OCI-LY3 (cell line): Measurements from ENCODE around the gene CRNKL1.

ENCODE experiments used
- CTCF ChIP-seq: fragments of 200-600, 300-600 bp; sonication (generic); IDR thresholded peaks from 2 replicates; pipeline ENCODE4 v1.5.1; 2014; ENCODE audit warnings: antibody characterized with exemption, low read length, low read depth
- EZH2phosphoT487 ChIP-seq: fragments of 200-600 bp; shearing (Covaris generic); IDR thresholded peaks from 2 replicates; pipeline ENCODE4 v1.6.1; 2018; ENCODE audit warnings: antibody characterized with exemption, mixed run types, low read depth

GRCh38 chr20:20005342-20005741 lies 46.9 kb downstream of the CRNKL1 start:
- no peak for TF ChIP-seq CTCF
- no peak for TF ChIP-seq EZH2phosphoT487
